Measurements from ENCODE around the gene IL6R. TPM values are rescaled to one million over a fixed set of nuclear protein-coding genes. Genes with fewer than 3 reads are reported as not detected.

IL6R gene
- total and polyA plus RNA-seq, 3 experiments from 2014 or later = 2.8 to 12.8 (median 3.8) TPM

DNA sequence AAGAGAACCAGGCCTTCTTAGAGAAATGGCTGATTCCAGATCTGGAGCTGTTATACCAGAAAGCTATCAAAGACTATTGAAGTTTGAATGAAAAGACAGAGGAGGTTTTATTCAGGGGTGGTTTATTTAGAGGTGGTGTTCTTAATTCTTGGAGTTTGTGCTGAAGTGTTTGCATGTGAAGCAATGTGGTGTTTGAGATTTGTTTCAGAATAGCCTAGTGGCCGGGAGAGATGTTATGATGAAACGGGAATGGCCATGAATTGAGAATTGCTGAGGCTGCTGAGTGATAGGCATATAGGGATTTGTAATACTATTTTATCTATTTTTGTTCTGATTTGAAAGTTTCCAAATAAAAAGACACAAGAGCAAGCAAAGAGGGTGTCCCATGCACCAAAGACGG lies 107.6 kb downstream of the IL6R start:
- H3K27ac Mint-ChIP-seq = no peak overlapping the region
- no peaks in the 10 kb centered on the region for H3K9me3 ChIP-seq (ENCODE audit: low read length)
- H3K9me3 Mint-ChIP-seq = peaks cover 0 to 2% (median 0%) of the 10 kb centered on the region in 5 donors
- no peak overlapping the region for H3K4me3 ChIP-seq (ENCODE audit: low read length)
- POLR2A ChIA-PET = no interaction called here
- CTCF ChIA-PET = no interaction called here
- no peaks in the 10 kb centered on the region for H3K4me1 Mint-ChIP-seq
- DNase-seq = no peak
- H3K36me3 Mint-ChIP-seq = no peaks in the 10 kb centered on the region
- H3K27me3 ChIP-seq (ENCODE audit: insufficient read depth, low read length, poor library complexity, severe bottlenecking) = peaks cover 12% of the 10 kb centered on the region
- H3K36me3 ChIP-seq (ENCODE audit: insufficient read depth, low read length) = no peaks in the 10 kb centered on the region
- peaks cover 21 to 63% of the 10 kb centered on the region in 2 donors for H3K27me3 Mint-ChIP-seq
- no peak overlapping the region for H3K27ac ChIP-seq (ENCODE audit: low read depth, low read length)
- no peak overlapping the region for H3K4me3 Mint-ChIP-seq
- no peaks in the 10 kb centered on the region for H3K4me1 ChIP-seq (ENCODE audit: insufficient read depth, low read length)

DNA sequence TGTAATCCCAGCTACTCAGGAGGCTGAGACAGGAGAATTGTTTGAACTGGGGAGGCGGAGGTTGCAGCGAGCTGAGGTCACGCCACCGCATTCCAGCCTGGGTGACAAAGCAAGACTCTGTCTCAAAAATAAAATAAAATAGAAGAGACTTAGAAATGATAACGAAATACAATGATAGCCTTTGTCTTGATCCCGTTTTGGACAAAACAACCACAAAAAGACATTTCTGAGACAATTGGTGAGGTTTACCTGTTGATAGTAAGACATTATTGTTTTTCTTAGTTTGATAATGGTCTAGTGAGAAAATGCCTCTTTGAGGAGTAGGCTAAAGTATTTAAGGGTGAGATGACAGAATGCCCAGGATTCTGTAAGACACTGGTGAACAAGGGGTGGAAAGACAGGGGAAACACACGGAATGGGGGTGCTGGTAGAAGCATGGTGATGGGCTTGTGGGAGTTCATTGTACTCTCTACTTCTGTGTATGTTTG lies 109.0 kb downstream of the IL6R start:
- Mint-ChIP-seq H3K4me3 (no peak overlapping the region), H3K4me1 (no peaks in the 10 kb centered on the region), H3K9me3 (no peaks in the 10 kb centered on the region), H3K36me3 (no peaks in the 10 kb centered on the region), H3K27me3 (peaks cover 11 to 53% of the 10 kb centered on the region in 2 donors), H3K27ac (no peak overlapping the region)
- Histone ChIP-seq H3K4me1 (ENCODE audit: insufficient read depth, low read length) (no peaks in the 10 kb centered on the region), H3K27me3 (ENCODE audit: insufficient read depth, low read length, poor library complexity, severe bottlenecking) (peaks cover 9% of the 10 kb centered on the region), H3K4me3 (ENCODE audit: low read length) (no peak overlapping the region), H3K36me3 (ENCODE audit: insufficient read depth, low read length) (no peaks in the 10 kb centered on the region), H3K27ac (ENCODE audit: low read depth, low read length) (no peak overlapping the region), H3K9me3 (ENCODE audit: low read length) (no peaks in the 10 kb centered on the region)
- ChIA-PET POLR2A (no interaction called here), CTCF (no interaction called here)
- DNase-seq = no peak

DNA sequence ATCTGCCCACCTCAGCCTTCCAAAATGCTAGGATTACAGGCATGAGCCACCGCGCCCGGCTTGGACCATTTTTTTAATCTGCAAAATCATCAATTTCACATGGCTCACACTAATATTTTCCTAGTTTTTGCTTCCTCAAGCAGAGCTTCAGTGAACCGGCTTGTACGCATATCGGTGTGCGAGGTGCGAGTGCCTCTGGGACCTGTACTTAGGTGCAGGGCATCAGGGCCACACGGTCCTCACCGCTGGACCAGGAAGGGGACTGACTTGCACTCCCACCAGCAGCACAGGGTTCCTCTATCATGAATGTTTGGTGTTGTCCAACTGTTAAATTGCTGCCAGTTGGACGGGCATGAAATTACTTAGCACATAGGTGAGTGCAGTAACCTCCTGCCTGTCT lies 112.5 kb downstream of the IL6R start:
- Mint-ChIP-seq H3K9me3 (no peaks in the 10 kb centered on the region), H3K36me3 (no peaks in the 10 kb centered on the region), H3K27me3 (peaks cover 13 to 43% of the 10 kb centered on the region in 2 donors), H3K4me1 (no peaks in the 10 kb centered on the region), H3K4me3 (no peak overlapping the region), H3K27ac (no peak overlapping the region)
- H3K27me3 ChIP-seq (ENCODE audit: insufficient read depth, low read length, poor library complexity, severe bottlenecking) = no peaks in the 10 kb centered on the region
- no peak overlapping the region for H3K27ac ChIP-seq (ENCODE audit: low read depth, low read length)
- ChIA-PET CTCF (no interaction called here), POLR2A (no interaction called here)
- no peaks in the 10 kb centered on the region for H3K36me3 ChIP-seq (ENCODE audit: insufficient read depth, low read length)
- no peak overlapping the region for H3K4me3 ChIP-seq (ENCODE audit: low read length)
- H3K4me1 ChIP-seq (ENCODE audit: insufficient read depth, low read length) = no peaks in the 10 kb centered on the region
- no peak for DNase-seq
- no peaks in the 10 kb centered on the region for H3K9me3 ChIP-seq (ENCODE audit: low read length)

Other genes with a start within 250 kb of the IL6R start
- 100 to 1,000 TPM; 802 to 863 TPM for gene TPM3, start 213.2 kb upstream of the IL6R start, total RNA-seq
- gene TPM3, start 213.2 kb upstream of the IL6R start, polyA plus RNA-seq = 948 TPM
- gene CFAP141, start 199.0 kb upstream of the IL6R start, total RNA-seq = not detected
- not detected for gene CFAP141, start 199.0 kb upstream of the IL6R start, polyA plus RNA-seq
- 100 to 1,000 TPM; 258 to 277 TPM for gene UBAP2L, start 184.4 kb upstream of the IL6R start, total RNA-seq
- gene UBAP2L, start 184.4 kb upstream of the IL6R start, polyA plus RNA-seq = 63.0 TPM
- gene HAX1, start 132.7 kb upstream of the IL6R start, total RNA-seq = 100 to 1,000 TPM; 145 to 153 TPM
- gene HAX1, start 132.7 kb upstream of the IL6R start, polyA plus RNA-seq = 149 TPM
- not detected for gene AQP10, start 84.2 kb upstream of the IL6R start, total RNA-seq
- gene AQP10, start 84.2 kb upstream of the IL6R start, polyA plus RNA-seq = not detected
- 10 to 100 TPM; 71.7 to 72.8 TPM for gene ATP8B2, start 79.8 kb upstream of the IL6R start, total RNA-seq
- gene ATP8B2, start 79.8 kb upstream of the IL6R start, polyA plus RNA-seq = 69.9 TPM
- gene TDRD10, start 96.9 kb downstream of the IL6R start, total RNA-seq = not detected
- gene TDRD10, start 96.9 kb downstream of the IL6R start, polyA plus RNA-seq = not detected
- gene SHE, start 97.1 kb downstream of the IL6R start, total RNA-seq = not detected
- not detected for gene SHE, start 97.1 kb downstream of the IL6R start, polyA plus RNA-seq
- gene UBE2Q1, start 153.3 kb downstream of the IL6R start, total RNA-seq = 10 to 100 TPM; 83.8 to 97.8 TPM
- 16.2 TPM for gene UBE2Q1, start 153.3 kb downstream of the IL6R start, polyA plus RNA-seq
- gene CHRNB2, start 162.4 kb downstream of the IL6R start, total RNA-seq = not detected
- gene CHRNB2, start 162.4 kb downstream of the IL6R start, polyA plus RNA-seq = 0.16 TPM
- 100 to 1,000 TPM; 223 TPM for gene ADAR, start 202.8 kb downstream of the IL6R start, total RNA-seq
- 157 TPM for gene ADAR, start 202.8 kb downstream of the IL6R start, polyA plus RNA-seq

Data from CD8-positive, alpha-beta memory T cell (primary cell).